GM19351 (cell line): Measurements from ENCODE around the gene MMP19.
"Not testable (repeated sequence)": the region's sequence is repeated elsewhere in the genome, so short reads cannot be mapped to it uniquely, and the experiment has no call there.

Source experiments
- ATAC-seq: cut with Tn5 transposase; IDR thresholded peaks from one replicate; pipeline ENCODE4 v1.9.1; 2021; ENCODE audit warnings: mild to moderate bottlenecking, moderate library complexity; ENCODE audit not compliant: unreplicated experiment

MMP19 gene

GRCh38 chr12:55842681-55843429 is at the start of gene MMP19:
TSS of gene MMP19 (minus strand) at chr12:55842936. CDS start at chr12:55842830, 106 bp downstream.
- ATAC-seq: no peak

- no peak for ATAC-seq
Measured at GRCh38 chr12:55891310-55891709, 48.6 kb upstream of the MMP19 start.

GRCh38 chr12:55885113-55885512 is 42.4 kb upstream of the MMP19 start:
- ATAC-seq: no peak

GRCh38 chr12:55877824-55878223 is 35.1 kb upstream of the MMP19 start:
- no peak for ATAC-seq

GRCh38 chr12:55875704-55876467 is 33.1 kb upstream of the MMP19 start:
- no peak for ATAC-seq

- no peak for ATAC-seq
Measured at GRCh38 chr12:55874443-55874842, 31.7 kb upstream of the MMP19 start.

- ATAC-seq: not testable (repeated sequence)
Measured at GRCh38 chr12:55866454-55867004, 23.8 kb upstream of the MMP19 start.

- ATAC-seq: no peak
Measured at GRCh38 chr12:55865327-55865726, 22.6 kb upstream of the MMP19 start.

GRCh38 chr12:55862931-55863330 is 20.2 kb upstream of the MMP19 start:
- ATAC-seq: not testable (repeated sequence)

GRCh38 chr12:55862286-55862685 is 19.6 kb upstream of the MMP19 start:
- ATAC-seq: no peak

- ATAC-seq: no peak
Measured at GRCh38 chr12:55861871-55862270, 19.1 kb upstream of the MMP19 start.

- ATAC-seq: no peak
Measured at GRCh38 chr12:55861396-55861795, 18.7 kb upstream of the MMP19 start.

- ATAC-seq: no peak
Measured at GRCh38 chr12:55852740-55853139, 10.0 kb upstream of the MMP19 start.

GRCh38 chr12:55850893-55851292 is 8.2 kb upstream of the MMP19 start:
- no peak for ATAC-seq

GRCh38 chr12:55850401-55850800 is 7.7 kb upstream of the MMP19 start:
- no peak for ATAC-seq

GRCh38 chr12:55849616-55850343 is 7.0 kb upstream of the MMP19 start:
- no peak for ATAC-seq

- no peak for ATAC-seq
Measured at GRCh38 chr12:55847603-55848291, 5.0 kb upstream of the MMP19 start.

- no peak for ATAC-seq
Measured at GRCh38 chr12:55847033-55847432, 4.3 kb upstream of the MMP19 start.

- ATAC-seq: no peak
Measured at GRCh38 chr12:55845785-55846496, 3.2 kb upstream of the MMP19 start.

GRCh38 chr12:55845361-55845760 is 2.6 kb upstream of the MMP19 start:
- ATAC-seq: no peak
